AG04449 (cell line): ENCODE results near the gene GLDN.

Experiments used
- CTCF ChIA-PET: fragments of 350-600 bp; formaldehyde crosslinking; extraction: SDS; loops from one replicate; lab custom pipeline; 2021; ENCODE audit warnings: antibody characterized with exemption; lab: Yijun Ruan, JAX
- POLR2A ChIA-PET: fragments of 400-600, 350-600 bp; formaldehyde crosslinking; extraction: SDS; loops from one replicate; lab custom pipeline; 2020; ENCODE audit warnings: antibody characterized with exemption, inconsistent platforms; lab: Yijun Ruan, JAX
- DNase-seq: peaks from one replicate; pipeline ENCODE4 v3.0.0-alpha.2; 2010; ENCODE audit warnings: low read depth, low spot score
- H3K4me3 ChIP-seq: 2 replicates; pipeline ENCODE4 v1.5.1; 2011; ENCODE audit warnings: low read depth, mild to moderate bottlenecking, control low read depth, low read length
- TF ChIP-seq, protein P1 (sequence below): IDR thresholded peaks from one replicate; pipeline ENCODE4 v1.5.1; 2011; ENCODE audit warnings: mild to moderate bottlenecking, moderate library complexity, low read length, control low read depth, inconsistent platforms; ENCODE audit not compliant: insufficient read depth; ENCODE audit errors: missing control alignments

GLDN gene

DNA sequence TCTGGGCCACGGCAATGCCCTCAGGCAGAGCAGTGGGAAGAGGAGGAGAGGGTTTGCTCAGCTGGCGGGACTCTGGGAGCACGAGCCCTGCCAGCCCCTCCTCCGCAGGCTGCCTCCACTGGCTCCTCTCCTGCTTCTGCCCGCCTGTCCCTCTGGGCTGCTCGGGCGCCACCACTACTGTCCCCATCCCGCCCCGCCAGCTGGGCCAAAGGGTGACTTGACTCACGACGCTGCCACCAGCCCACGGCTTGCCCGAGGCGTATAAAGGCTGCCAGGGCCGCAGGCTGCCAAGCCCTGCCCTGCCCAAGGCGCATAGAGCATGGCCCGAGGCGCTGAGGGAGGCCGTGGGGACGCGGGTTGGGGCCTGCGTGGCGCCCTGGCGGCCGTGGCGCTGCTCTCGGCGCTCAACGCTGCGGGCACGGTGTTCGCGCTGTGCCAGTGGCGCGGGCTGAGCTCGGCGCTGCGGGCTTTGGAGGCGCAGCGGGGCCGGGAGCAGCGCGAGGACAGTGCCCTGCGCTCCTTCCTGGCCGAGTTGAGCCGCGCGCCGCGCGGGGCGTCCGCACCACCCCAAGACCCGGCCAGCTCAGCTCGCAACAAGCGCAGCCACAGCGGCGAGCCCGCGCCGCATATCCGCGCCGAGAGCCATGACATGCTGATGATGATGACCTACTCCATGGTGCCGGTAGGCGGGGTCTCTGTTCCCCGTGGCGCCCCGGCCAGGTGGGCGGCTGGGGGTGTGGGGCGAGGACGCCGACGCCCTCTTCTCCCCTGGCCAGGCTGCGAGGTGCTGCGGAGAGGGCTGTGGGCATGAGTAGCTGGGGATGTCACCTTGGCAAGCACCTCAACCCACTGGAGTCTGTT lies at the start of gene GLDN:
TSS of gene GLDN (plus strand) at position 290 of the 861 bp plus-strand sequence. CDS start at position 320, 30 bp downstream.
- POLR2A ChIA-PET = no interaction called here
- TF ChIP-seq, protein P1, sequence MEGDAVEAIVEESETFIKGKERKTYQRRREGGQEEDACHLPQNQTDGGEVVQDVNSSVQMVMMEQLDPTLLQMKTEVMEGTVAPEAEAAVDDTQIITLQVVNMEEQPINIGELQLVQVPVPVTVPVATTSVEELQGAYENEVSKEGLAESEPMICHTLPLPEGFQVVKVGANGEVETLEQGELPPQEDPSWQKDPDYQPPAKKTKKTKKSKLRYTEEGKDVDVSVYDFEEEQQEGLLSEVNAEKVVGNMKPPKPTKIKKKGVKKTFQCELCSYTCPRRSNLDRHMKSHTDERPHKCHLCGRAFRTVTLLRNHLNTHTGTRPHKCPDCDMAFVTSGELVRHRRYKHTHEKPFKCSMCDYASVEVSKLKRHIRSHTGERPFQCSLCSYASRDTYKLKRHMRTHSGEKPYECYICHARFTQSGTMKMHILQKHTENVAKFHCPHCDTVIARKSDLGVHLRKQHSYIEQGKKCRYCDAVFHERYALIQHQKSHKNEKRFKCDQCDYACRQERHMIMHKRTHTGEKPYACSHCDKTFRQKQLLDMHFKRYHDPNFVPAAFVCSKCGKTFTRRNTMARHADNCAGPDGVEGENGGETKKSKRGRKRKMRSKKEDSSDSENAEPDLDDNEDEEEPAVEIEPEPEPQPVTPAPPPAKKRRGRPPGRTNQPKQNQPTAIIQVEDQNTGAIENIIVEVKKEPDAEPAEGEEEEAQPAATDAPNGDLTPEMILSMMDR = no peak
- DNase-seq = no peak
- no peak within 1 kb of the TSS for H3K4me3 ChIP-seq
- CTCF ChIA-PET = no interaction called here

DNA sequence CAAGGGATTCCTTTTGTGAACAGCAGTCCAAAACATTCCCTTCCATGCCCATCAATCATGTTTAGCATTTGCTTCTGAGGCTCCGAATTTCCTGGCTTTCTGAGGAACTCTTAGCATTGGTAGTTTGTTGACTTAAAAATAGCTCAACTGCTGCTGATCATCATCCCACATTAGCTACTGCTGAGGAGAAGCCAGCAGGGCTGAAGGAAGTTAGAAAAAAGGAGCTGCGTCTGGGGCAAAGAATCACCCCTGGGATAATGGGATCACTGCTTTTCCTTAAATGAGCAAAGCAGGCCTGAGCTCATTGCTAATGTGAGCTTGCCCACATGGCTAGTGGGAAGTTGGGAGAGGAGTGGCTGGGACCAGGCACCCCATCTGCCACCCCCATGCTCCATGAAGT lies 42.8 kb upstream of the GLDN start:
- no peak overlapping the region for H3K4me3 ChIP-seq
- DNase-seq = no peak
- TF ChIP-seq, protein P1 = no peak
- CTCF ChIA-PET = interaction anchor here (0.8 to 3.7 kb wide), 3 partner anchors 13 to 84 kb away, joined by 3 to 23 read pairs (median 3); no protein-coding TSS in a partner anchor
- POLR2A ChIA-PET = interaction anchor here (0.9 kb wide), 1 partner anchor 32 kb away, joined by 3 read pairs; no protein-coding TSS in a partner anchor

DNA sequence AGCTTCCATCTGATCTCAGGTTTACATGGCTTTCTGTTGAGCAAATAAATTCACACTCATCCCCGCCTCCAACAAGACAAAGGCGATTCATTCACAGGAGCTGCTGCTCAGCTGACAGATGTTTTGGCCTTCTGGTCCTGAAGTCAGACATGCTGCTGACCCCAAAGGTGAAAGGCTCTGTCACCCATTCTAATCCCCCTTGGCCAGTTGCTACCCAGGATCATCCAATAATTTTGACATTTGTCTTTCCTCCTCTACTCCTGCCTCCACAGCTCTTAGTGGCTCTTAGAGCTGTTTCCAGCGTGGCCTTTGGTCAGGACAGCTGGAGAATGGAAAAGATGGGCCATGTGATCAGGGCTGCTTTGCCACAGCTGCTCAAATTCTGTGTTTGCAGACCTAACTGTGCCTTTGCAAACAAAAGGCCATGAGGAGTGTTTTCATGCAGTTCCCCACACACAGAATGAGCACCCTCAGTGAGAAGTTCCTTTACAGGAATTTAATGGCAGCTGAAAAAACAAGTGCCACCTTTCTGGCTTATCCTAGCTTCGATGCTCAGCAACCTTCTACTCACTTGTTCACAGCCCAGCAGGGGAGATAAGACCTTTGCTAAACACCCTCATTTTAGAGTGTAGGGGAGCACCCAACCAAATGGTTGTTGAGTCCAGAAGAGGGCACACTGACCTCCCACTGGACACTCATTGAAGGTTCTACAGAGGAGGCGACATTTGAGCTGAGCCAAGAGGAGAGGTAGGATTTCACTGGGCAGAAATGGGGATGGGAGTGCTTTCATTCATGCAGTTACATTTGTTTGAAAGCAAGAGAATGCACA lies 42.1 kb upstream of the GLDN start:
- no peak overlapping the region for H3K4me3 ChIP-seq
- no peak for DNase-seq
- POLR2A ChIA-PET = no interaction called here
- TF ChIP-seq, protein P1 = no peak
- CTCF ChIA-PET = interaction anchor here (0.8 to 3.7 kb wide), 2 partner anchors 12 to 17 kb away, joined by 3 to 23 read pairs; no protein-coding TSS in a partner anchor

DNA sequence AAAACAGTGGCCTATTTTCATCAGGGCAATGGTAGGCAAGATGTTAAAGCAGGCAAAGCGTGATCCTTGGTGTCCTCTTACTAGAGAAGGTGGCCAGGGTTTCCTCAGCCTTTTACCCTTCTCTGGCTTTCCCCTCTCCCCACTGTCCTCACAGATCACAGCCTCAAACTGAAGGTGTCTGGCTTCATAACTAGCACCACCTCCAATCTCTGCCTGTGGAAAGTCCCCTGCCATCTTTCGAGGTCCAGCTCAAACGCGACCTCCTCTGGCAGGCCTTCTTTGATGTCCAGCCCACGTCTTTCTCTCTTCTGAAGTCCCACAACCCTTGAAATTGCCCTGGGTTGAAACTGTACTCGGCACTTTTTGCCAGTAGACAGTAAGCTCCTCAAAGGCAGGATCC lies 39.0 kb upstream of the GLDN start:
- ChIA-PET POLR2A (no interaction called here), CTCF (interaction anchor here (1.0 to 1.4 kb wide), 2 partner anchors 22 to 72 kb away, joined by 3 read pairs; no protein-coding TSS in a partner anchor)

DNA sequence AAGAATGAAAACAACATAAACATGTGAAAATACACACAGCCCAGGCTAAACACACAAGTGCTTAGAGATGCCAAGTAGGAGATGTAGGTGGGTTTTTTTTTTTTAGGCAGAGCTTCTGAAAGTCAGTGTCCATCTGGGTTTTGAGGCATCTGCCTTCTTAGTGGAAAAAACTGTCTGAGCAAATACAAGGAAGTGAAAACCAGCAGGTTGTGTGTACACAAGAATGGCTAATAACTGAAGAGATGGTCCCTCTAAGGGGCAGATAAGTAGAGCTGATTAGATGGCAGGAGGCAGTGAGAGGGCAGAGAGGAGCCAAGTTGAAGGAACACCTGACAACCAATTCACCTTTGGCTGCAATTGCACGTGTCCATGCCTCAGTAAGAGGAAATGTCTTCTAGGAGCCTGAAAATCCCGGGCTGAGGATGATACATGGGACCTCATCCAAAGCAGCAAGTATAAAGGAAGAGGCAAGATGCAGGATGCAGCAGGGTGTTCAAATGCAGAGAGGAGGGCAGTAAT lies 37.9 kb upstream of the GLDN start:
- ChIA-PET POLR2A (no interaction called here), CTCF (interaction anchor here (1.0 to 1.4 kb wide), 3 partner anchors 21 to 73 kb away, joined by 3 to 5 read pairs (median 3); no protein-coding TSS in a partner anchor)
- no peak overlapping the region for H3K4me3 ChIP-seq
- DNase-seq = no peak
- TF ChIP-seq, protein P1 = no peak

More for the DNA sequence above, 39.0 kb upstream of the GLDN start:
- no peak for DNase-seq
- TF ChIP-seq, protein P1 = no peak
- no peak overlapping the region for H3K4me3 ChIP-seq
